ENCODE measurements around the gene RYR3.
"Not testable (repeated sequence)": the region's sequence is repeated elsewhere in the genome, so short reads cannot be mapped to it uniquely, and the experiment has no call there.

RYR3 gene

GRCh38 chr15:33569036-33569435 lies 258.3 kb downstream of the RYR3 start:
- no peak for DNase-seq (ENCODE audit: low read depth in 2 of 3, low spot score in 1 of 3)

DNA sequence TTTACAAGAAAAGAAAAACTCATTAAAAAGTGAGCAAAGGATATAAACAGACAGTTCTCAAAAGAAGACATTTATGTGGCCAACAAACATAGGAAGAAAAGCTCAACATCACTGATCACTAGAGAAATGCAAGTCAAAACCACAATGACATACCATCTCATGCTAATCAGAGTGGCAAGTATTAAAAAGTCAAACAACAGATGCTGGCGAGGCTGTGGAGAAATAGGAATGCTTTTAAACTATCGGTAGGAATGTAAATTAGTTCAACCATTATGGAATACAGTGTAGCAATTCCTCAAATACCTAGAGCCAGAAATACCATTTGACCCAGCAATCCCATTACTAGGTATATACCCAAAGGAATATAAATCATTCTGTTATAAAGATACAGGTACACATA lies 267.1 kb downstream of the RYR3 start:
- not testable (repeated sequence) for DNase-seq (ENCODE audit: low read depth in 2 of 3, low spot score in 1 of 3)

DNA sequence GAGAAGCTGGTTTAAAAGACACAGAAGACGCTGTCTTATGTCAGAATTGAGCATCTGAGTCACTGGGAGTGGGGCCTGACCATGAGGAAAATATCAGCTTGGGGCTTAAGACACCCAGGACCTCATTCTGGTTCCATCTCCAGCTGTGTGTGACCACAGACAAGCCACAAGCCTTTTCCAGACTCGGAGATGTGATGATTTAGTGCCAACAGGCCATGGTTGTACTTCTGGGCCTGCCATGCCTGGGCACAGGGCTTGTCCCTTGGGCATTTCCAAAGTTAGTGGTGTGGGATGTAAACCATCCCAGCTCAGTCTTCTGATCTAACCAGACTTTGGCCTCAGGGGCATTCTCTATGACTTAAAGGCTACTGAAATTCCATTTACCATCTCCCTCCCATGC lies 269.8 kb downstream of the RYR3 start:
- DNase-seq (ENCODE audit: low read depth in 2 of 3, low spot score in 1 of 3), result no peak

- no peak for DNase-seq (ENCODE audit: low read depth in 2 of 3, low spot score in 1 of 3)
Measured at GRCh38 chr15:33581032-33581431, 270.3 kb downstream of the RYR3 start.

DNA sequence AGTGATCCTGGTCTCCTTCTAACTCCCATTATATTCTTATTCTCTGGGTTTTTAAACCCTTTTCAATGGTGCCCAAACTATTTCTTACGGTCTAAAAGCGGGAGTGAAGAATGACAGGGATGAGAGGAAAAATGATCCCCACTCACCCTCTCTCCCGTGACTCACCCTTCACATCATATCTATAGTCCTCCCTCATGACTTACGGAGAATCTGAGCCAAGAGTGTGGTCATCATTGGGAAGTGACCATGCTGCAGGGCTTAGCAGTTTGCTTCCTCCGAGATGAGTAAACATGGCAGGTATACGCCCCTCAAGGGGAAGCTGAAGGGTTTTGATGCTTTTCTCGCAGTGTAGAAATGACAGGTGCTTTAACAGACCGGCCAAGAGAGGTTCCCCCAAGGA lies 274.0 kb downstream of the RYR3 start:
- DNase-seq (ENCODE audit: low read depth in 2 of 3, low spot score in 1 of 3), result no peak

GRCh38 chr15:33586786-33587697 lies 276.3 kb downstream of the RYR3 start:
- DNase-seq (ENCODE audit: low read depth in 2 of 3, low spot score in 1 of 3), result no peak

- no peak for DNase-seq (ENCODE audit: low read depth in 2 of 3, low spot score in 1 of 3)
Measured at GRCh38 chr15:33587773-33588172, 277.0 kb downstream of the RYR3 start.

DNA sequence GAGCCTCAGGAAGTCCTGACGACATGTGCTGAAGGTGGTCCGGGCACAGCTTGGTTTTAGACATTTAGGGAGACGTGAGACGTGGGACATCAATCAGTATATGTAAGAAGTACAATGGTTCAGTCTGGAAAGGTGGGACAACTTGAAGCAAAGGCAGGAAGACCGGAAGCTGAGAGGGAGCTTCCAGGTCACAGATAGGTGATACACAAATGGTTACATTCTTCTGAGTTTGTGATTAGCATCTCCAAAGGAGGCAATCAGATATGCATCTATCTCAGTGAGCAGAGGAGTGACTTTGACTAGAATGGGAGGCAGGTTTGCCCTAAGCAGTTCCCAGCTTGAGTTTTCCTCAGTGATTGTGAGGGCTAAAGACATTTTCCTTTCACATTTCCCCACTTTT lies 282.1 kb downstream of the RYR3 start:
- no peak for DNase-seq (ENCODE audit: low read depth in 2 of 3, low spot score in 1 of 3)

- DNase-seq (ENCODE audit: low read depth in 2 of 3, low spot score in 1 of 3), result not testable (repeated sequence)
Measured at GRCh38 chr15:33598382-33598781, 287.6 kb downstream of the RYR3 start.

- no peak for DNase-seq (ENCODE audit: low read depth in 2 of 3, low spot score in 1 of 3)
Measured at GRCh38 chr15:33600212-33600611, 289.4 kb downstream of the RYR3 start.

- no peak for DNase-seq (ENCODE audit: low read depth in 2 of 3, low spot score in 1 of 3)
Measured at GRCh38 chr15:33601461-33601860, 290.7 kb downstream of the RYR3 start.

GRCh38 chr15:33608714-33609113 lies 297.9 kb downstream of the RYR3 start:
- no peak for DNase-seq (ENCODE audit: low read depth in 2 of 3, low spot score in 1 of 3)

DNA sequence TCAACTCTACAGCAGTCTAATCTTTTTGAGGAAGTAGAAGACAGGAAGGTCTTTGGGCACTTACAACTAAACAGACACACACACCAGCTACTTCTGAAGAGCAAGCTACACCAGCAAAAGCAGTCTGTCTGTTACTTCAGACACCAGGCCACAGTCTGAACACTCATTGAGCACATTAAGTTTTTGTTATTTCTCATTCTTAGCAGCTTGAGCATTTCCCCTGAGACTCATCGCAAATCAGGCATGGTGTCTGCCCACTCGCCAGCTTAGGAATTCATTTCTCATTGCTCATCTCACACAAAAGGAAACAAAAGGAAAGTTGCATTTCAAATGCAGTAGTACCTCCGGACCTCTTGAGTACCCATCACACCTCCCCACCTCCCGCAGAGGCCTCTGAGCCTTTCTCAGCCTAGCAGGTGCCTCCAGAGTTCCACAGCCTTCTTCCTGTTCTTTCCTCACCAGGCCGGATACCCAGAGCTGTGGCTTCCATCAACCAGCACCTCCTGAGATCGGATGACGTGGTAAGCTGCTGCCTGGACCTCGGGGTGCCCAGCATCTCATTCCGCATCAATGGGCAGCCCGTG lies 302.0 kb downstream of the RYR3 start:
- no peak for DNase-seq (ENCODE audit: low read depth in 2 of 3, low spot score in 1 of 3)

GRCh38 chr15:33616475-33616874 lies 305.7 kb downstream of the RYR3 start:
- DNase-seq (ENCODE audit: low read depth in 2 of 3, low spot score in 1 of 3), result no peak

DNA sequence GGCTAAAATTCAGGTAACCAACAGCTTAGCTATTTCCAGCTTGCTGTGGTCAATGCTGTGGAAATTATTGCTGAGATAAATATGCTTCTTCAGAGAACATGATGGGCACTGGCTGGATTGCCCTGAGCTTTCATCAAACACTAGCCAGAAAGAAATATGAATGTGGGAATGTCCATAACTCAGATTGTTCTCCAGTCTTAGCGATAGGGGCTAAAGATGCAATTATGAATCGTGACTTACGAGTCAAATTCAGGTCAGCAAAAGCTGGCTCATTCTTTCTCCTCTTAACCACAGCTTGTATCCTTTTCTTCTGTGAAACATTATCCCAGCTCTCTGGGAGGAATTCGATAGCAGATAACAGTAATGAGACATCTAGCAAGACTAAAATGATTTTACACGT lies 307.6 kb downstream of the RYR3 start:
- no peak for DNase-seq (ENCODE audit: low read depth in 2 of 3, low spot score in 1 of 3)

- DNase-seq (ENCODE audit: low read depth in 2 of 3, low spot score in 1 of 3), result no peak
Measured at GRCh38 chr15:33621141-33621540, 310.4 kb downstream of the RYR3 start.

DNA sequence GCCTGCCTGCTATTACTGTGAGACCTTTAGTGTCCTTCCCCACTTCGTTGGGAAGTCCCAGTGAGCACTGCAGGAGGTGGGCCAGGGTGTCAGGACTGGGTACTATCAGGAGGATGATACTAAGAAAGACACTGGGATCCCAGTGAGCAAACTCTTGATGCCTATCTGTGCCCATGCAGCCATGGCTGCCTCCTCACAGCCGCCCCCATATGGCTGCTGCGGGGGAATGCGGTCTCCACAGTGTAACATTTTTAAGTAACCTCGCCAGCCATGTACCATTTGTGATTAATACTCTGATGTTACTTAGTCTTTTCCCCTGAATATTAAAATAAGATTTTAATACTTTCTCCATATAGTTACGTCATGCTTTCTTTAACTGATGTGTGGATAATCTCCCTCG lies 312.2 kb downstream of the RYR3 start:
- no peak for DNase-seq (ENCODE audit: low read depth in 2 of 3, low spot score in 1 of 3)

- DNase-seq (ENCODE audit: low read depth in 2 of 3, low spot score in 1 of 3), result no peak
Measured at GRCh38 chr15:33624439-33624838, 313.7 kb downstream of the RYR3 start.

DNA sequence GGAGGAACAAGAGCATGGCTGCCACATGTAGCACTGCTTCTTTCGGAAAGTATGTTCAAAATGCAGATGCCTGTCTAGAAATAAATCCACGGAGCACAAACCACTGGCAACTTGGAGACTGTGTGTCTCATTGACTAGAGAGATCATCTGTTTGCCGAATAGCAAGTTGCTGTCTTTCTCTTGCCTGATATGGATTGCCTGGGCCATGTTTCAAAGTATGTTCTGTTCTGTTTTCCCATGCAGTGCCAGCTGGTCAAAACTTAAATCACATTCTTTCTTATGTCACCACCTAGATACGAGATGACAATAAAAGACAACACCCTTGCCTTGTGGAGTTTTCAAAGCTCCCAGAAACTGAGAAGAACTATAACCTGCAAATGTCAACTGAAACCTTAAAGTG lies 318.9 kb downstream of the RYR3 start:
- no peak for DNase-seq (ENCODE audit: low read depth in 2 of 3, low spot score in 1 of 3)

GRCh38 chr15:33636234-33636633 lies 325.5 kb downstream of the RYR3 start:
- DNase-seq (ENCODE audit: low read depth in 2 of 3, low spot score in 1 of 3), result no peak

DNA sequence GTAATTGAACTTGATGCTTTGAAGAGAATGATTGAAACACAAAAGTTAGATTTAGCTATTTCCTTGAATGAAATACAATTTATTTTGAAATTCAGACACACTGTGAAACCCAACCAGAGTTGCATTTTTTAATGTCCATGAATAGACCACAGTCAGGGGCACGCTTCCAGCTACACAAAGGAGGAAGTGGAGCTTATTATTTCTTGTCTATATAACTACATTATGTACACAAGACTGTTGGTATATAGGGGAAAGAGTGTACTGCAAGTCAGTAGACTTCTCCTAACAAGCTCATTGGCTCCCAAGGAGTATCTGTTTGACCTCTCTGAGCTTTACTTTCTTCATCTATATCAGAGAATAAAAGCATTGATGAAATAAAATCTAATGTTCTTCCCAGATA lies 326.2 kb downstream of the RYR3 start:
- no peak for DNase-seq (ENCODE audit: low read depth in 2 of 3, low spot score in 1 of 3)

DNA sequence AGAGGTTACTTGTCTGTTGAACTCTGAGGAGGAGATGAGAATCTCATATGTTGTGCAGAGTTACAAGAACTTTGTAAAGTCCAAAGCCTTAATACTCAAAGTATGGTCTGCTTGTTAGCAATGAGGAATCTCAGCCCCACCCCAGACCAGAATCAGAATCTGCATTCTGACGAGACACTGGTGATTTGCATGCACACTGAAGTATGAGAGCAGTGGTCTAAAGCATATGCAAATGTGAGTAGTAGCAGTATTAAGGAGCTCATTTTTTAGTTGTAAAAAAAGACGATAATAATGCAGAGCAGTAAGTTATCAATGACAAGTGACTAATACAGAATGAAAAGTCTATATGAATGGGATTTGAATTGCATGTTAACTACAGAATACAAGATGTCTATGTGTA lies 327.7 kb downstream of the RYR3 start:
- no peak for DNase-seq (ENCODE audit: low read depth in 2 of 3, low spot score in 1 of 3)

DNA sequence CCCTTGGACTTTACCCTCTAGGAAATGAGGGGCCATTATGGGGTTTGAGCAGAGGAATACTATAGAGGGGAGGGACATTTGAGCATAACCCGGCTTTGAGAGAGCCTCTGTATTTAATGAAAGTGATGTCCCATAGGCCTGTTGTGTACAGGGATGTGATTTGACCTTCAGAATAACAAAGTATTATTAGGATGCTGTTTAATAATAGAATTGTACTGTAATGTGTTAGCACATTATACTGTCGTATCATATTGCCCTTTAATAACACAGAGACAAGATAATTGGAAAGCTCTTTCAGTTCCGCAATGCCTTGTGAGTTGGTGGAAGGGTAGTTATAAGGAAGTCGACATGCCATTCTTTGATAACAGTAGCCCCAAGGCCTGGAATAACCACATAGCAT lies 328.3 kb downstream of the RYR3 start:
- DNase-seq (ENCODE audit: low read depth in 2 of 3, low spot score in 1 of 3), result no peak

Measured in stimulated activated CD4-positive, alpha-beta T cell treated with anti-CD3 and anti-CD28 coated beads, Interleukin-12 subunit alpha, Interleukin-12 subunit beta, amount 100 ng/mL, for 48 hours (primary cell).